Bronchial epithelial cell (primary cell): ENCODE data around the gene MCM9. TPM values are rescaled to one million over a fixed set of nuclear protein-coding genes. Genes with fewer than 3 reads are reported as not detected.

Experiments
- DNase-seq: peaks from one replicate; pipeline ENCODE4 v3.0.0-alpha.2; 2010; ENCODE audit warnings: low read depth
- FAIRE-seq: peaks from 2 replicates; lab custom pipeline; 2011; peaks lifted over from hg19 to GRCh38; lab: Jason Lieb, UNC
- H3K27me3 ChIP-seq: 2 replicates; pipeline ENCODE4 v1.5.1; 2011; ENCODE audit warnings: low read length; ENCODE audit not compliant: control insufficient read depth, insufficient read depth
- H3K36me3 ChIP-seq: 2 replicates; pipeline ENCODE4 v1.5.1; 2011; ENCODE audit warnings: low read length; ENCODE audit not compliant: control insufficient read depth, insufficient read depth
- H3K4me3 ChIP-seq: 2 replicates; pipeline ENCODE4 v1.5.1; 2011; ENCODE audit warnings: mild to moderate bottlenecking, low read depth, low read length, control low read depth
- CTCF ChIP-seq: IDR thresholded peaks from 2 replicates; pipeline ENCODE4 v1.5.1; 2011; ENCODE audit warnings: mild to moderate bottlenecking, moderate library complexity, low read length, control low read depth, inconsistent platforms; ENCODE audit not compliant: insufficient read depth, severe bottlenecking
- total RNA-seq: library from RNA; depleted of rRNA; stranded (reverse); fragments of >200 nt; gene quantifications from 2 replicates; pipeline ENCODE4 v1.2.1, GENCODE V29; 2014

MCM9 gene
- total RNA-seq, 1 donor from 2014 or later: 9.7 TPM

- FAIRE-seq (no peak), DNase-seq (no peak)
Measured at GRCh38 chr6:118875672-118876071, 59.3 kb downstream of the MCM9 start.

GRCh38 chr6:118873239-118873638 lies 61.7 kb downstream of the MCM9 start:
- H3K36me3 ChIP-seq: no peaks in the 10 kb centered on the region
- DNase-seq (no peak), FAIRE-seq (no peak)
- no peak overlapping the region for H3K4me3 ChIP-seq
- no peaks in the 10 kb centered on the region for H3K27me3 ChIP-seq
- no peak for TF ChIP-seq CTCF

More at GRCh38 chr6:118875672-118876071, 59.3 kb downstream of the MCM9 start:
- H3K27me3 ChIP-seq: no peaks in the 10 kb centered on the region
- no peak for TF ChIP-seq CTCF
- H3K36me3 ChIP-seq: no peaks in the 10 kb centered on the region
- no peak overlapping the region for H3K4me3 ChIP-seq

GRCh38 chr6:118872726-118873125 lies 62.2 kb downstream of the MCM9 start:
- no peak overlapping the region for H3K4me3 ChIP-seq
- no peak for TF ChIP-seq CTCF
- no peak for FAIRE-seq
- no peaks in the 10 kb centered on the region for H3K36me3 ChIP-seq
- no peaks in the 10 kb centered on the region for H3K27me3 ChIP-seq
- DNase-seq: no peak

GRCh38 chr6:118872318-118872717 lies 62.6 kb downstream of the MCM9 start:
- Histone ChIP-seq H3K4me3 (no peak overlapping the region), H3K27me3 (no peaks in the 10 kb centered on the region), H3K36me3 (no peaks in the 10 kb centered on the region)
- no peak for TF ChIP-seq CTCF
- FAIRE-seq: no peak
- no peak for DNase-seq

GRCh38 chr6:118871331-118871730 lies 63.6 kb downstream of the MCM9 start:
- no peak for FAIRE-seq
- H3K27me3 ChIP-seq: no peaks in the 10 kb centered on the region
- no peak for TF ChIP-seq CTCF
- no peak for DNase-seq
- H3K36me3 ChIP-seq: no peaks in the 10 kb centered on the region
- H3K4me3 ChIP-seq: no peak overlapping the region

GRCh38 chr6:118869894-118870589 lies 64.9 kb downstream of the MCM9 start:
- no peak for TF ChIP-seq CTCF
- H3K36me3 ChIP-seq: no peaks in the 10 kb centered on the region
- no peak for DNase-seq
- H3K27me3 ChIP-seq: no peaks in the 10 kb centered on the region
- no peak overlapping the region for H3K4me3 ChIP-seq
- FAIRE-seq: no peak
